Neural cell (in vitro differentiated cells): Measurements from ENCODE around the gene ABCC9.

Source experiments
- EZH2 ChIP-seq: fragments of 200-600, 300-800 bp; shearing (Covaris generic), sonication (generic); IDR thresholded peaks from 2 replicates; pipeline ENCODE4 v1.6.1; 2014; ENCODE audit warnings: antibody characterized with exemption, low read length, borderline replicate concordance, mild to moderate bottlenecking; ENCODE audit not compliant: insufficient read depth, poor library complexity, severe bottlenecking
- MXI1 ChIP-seq: fragments of 450-650 bp; conservative IDR thresholded peaks from 2 replicates; pipeline ENCODE4 v1.6.1; 2014; ENCODE audit warnings: antibody characterized with exemption, mild to moderate bottlenecking; ENCODE audit not compliant: poor library complexity, severe bottlenecking
- POLR2AphosphoS5 ChIP-seq: IDR thresholded peaks from 2 replicates; pipeline ENCODE4 v1.6.1; 2012
- RAD21 ChIP-seq: fragments of 450-650 bp; conservative IDR thresholded peaks from 2 replicates; pipeline ENCODE4 v1.6.1; 2014; ENCODE audit warnings: antibody characterized with exemption, mild to moderate bottlenecking, moderate library complexity
- SMC3 ChIP-seq: fragments of 450-650 bp; conservative IDR thresholded peaks from 2 replicates; pipeline ENCODE4 v1.6.1; 2014; ENCODE audit warnings: antibody characterized with exemption, mild to moderate bottlenecking, moderate library complexity; ENCODE audit not compliant: poor library complexity
- TAF1 ChIP-seq: IDR thresholded peaks from 2 replicates; pipeline ENCODE4 v1.6.1; 2012; ENCODE audit warnings: low read depth
- TF ChIP-seq, protein P1 (sequence below): fragments of 450-650 bp; IDR thresholded peaks from 2 replicates; pipeline ENCODE4 v1.5.1; 2014; ENCODE audit warnings: antibody characterized with exemption, mild to moderate bottlenecking, moderate library complexity; ENCODE audit not compliant: poor library complexity, severe bottlenecking

GRCh38 chr12:21942377-21942703 is 1.1 kb upstream of the ABCC9 start:
- TF ChIP-seq, protein P1, sequence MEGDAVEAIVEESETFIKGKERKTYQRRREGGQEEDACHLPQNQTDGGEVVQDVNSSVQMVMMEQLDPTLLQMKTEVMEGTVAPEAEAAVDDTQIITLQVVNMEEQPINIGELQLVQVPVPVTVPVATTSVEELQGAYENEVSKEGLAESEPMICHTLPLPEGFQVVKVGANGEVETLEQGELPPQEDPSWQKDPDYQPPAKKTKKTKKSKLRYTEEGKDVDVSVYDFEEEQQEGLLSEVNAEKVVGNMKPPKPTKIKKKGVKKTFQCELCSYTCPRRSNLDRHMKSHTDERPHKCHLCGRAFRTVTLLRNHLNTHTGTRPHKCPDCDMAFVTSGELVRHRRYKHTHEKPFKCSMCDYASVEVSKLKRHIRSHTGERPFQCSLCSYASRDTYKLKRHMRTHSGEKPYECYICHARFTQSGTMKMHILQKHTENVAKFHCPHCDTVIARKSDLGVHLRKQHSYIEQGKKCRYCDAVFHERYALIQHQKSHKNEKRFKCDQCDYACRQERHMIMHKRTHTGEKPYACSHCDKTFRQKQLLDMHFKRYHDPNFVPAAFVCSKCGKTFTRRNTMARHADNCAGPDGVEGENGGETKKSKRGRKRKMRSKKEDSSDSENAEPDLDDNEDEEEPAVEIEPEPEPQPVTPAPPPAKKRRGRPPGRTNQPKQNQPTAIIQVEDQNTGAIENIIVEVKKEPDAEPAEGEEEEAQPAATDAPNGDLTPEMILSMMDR, result no peak
- no peak for TF ChIP-seq POLR2AphosphoS5
- no peak for TF ChIP-seq SMC3
- TF ChIP-seq MXI1, result no peak
- TF ChIP-seq TAF1, result no peak
- no peak for TF ChIP-seq EZH2
- no peak for TF ChIP-seq RAD21
